Spleen (tissue), 7 donors: ENCODE results near the gene NTRK2.

Source experiments
- CTCF ChIP-seq, 11 experiments: fragments of 200-600 bp in 7 of 11; fragments of 450-650 bp in 4 of 11; sonication (generic) in 4 of 11; IDR thresholded peaks in 8 of 11; conservative IDR thresholded peaks in 3 of 11; 1 replicate in 7 of 11; 2 replicates in 4 of 11; pipeline versions ENCODE4 v1.4.0 to v1.8.0; 2016 to 2021; ENCODE audit warnings: antibody characterized with exemption in 11 of 11, inconsistent platforms in 4 of 11, mild to moderate bottlenecking in 1 of 11
- POLR2A ChIP-seq, 3 donors: fragments of 450-650 bp; IDR thresholded peaks; one replicate each; pipeline ENCODE4 v1.5.1; 2017; ENCODE audit warnings: antibody characterized with exemption in 3 of 3, mild to moderate bottlenecking in 1 of 3
- donor health status: DM: no; HTN: no; CAD: no; lungs with moderate emphysema.
- donor health status: DM: no; HTN: no; CAD: no.
- donor health status: DM: no; HTN: no; CAD: no.

GRCh38 chr9:84738353-84738752, 68.8 kb downstream of the NTRK2 start:
- TF ChIP-seq CTCF (IDR thresholded peaks at IDR 0.05 in 8 of 11, conservative IDR thresholded peaks at IDR 0.05 in 3 of 11) (no peak), POLR2A (IDR thresholded peaks at IDR 0.05) (no peak)
